Measurements from ENCODE around the gene PIP4K2A.
"Not testable (repeated sequence)": the region's sequence is repeated elsewhere in the genome, so short reads cannot be mapped to it uniquely, and the experiment has no call there.

The PIP4K2A gene

DNA sequence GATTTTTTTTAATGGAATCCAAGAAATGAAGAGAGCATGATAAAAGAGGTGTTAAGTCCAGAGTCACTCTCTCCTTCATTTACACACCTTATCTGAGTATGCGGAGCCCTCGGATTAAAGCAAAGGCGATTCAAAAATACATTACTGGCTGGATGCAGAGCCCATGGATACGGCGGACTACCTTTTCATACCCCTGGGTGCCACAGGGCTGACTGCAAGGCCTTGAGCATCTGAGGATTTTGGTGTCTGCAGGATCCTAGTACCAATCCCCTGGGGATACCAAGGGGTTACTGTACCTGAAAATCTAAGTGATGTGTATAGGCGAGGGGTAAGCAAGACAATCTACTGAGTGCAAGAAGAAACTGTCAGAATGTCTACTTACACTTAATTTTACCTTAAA is 20.5 kb downstream of the PIP4K2A start:
- no peak for DNase-seq (ENCODE audit: low read depth in 2 of 2)

GRCh38 chr10:22693371-22693784 is 21.0 kb downstream of the PIP4K2A start:
- DNase-seq (ENCODE audit: low read depth in 2 of 2), result no peak

- DNase-seq (ENCODE audit: low read depth in 2 of 2), result not testable (repeated sequence)
These were observed 22.3 kb downstream of the PIP4K2A start for GRCh38 chr10:22692119-22692518.

GRCh38 chr10:22690614-22691431 is 23.6 kb downstream of the PIP4K2A start:
- no peak for DNase-seq (ENCODE audit: low read depth in 2 of 2)

DNA sequence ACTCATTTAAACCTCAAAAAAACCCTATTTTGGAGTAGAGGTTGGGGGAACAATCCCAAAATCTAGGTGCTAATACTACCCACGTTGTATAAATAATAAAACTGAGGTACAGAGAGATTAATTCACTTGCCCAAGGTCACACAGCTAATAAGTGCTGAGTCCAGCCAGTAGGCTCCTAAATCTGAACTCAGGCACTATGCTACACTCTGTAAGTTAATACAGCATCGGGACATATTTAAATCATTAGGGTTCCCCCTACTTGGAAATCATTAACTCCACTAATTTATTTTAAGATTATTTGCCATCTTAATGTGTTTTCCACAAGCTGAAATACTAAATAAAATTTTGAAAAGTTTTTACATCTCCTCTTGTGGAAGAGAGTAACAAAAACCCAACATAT is 24.2 kb downstream of the PIP4K2A start:
- no peak for DNase-seq (ENCODE audit: low read depth in 2 of 2)

DNA sequence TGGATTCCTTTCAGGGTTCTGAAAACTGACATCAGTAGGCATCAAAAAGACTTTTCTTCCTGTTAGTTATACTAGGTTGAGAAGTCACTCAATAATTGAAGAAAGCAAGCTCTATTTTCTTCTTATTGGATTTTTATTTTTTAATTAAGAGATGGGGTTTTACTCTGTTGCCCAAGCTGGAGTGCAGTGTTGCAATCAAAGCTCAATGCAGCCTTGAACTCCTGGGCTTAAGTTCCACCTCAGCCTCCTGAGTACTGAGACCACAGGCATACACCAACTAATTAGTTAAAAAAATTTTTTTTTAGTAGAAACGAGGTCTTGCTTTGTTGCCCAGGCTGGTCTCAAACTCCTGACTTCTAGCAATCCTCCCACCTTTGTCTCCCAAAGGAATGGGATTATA is 28.0 kb downstream of the PIP4K2A start:
- no peak for DNase-seq (ENCODE audit: low read depth in 2 of 2)

DNA sequence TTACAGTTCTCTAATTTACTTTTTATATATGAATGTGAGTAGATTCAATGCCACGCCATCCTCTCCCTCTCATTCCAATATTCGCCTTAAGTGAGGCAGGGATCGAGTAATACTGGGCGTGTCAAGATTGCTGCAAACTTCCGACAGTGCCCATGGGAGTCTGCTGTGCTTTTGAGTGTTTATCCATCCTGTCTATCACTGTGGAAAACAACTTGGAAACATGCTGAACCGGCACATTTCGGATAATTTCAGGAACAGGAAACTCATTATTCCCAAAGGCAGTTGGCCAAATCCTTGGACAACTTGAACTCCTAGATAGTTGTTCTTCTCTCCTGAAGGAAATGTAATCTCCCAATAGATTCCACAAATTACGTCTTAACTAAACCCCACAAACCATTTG is 28.5 kb downstream of the PIP4K2A start:
- no peak for DNase-seq (ENCODE audit: low read depth in 2 of 2)

DNA sequence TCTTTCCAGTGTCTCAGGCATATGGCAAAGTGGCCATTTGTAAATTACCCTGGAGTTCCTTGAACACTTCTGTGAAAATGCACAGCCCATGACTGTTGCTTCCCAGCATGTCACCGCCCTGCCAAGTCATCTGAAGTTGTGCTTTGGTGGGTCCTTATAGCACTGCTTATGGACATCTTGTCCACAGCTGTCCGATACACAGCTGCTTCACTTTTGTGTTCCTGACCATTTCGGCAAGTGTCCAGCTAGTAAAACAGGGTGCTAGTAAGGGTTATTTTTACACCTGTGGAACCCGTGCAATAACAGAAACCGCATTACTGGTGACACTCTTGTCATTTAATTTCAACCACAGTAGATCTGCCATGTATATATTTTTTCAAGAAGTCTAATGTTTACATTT is 29.7 kb downstream of the PIP4K2A start:
- DNase-seq (ENCODE audit: low read depth in 2 of 2), result no peak

GRCh38 chr10:22683140-22683389 is 31.3 kb downstream of the PIP4K2A start:
- no peak for DNase-seq (ENCODE audit: low read depth in 2 of 2)

DNA sequence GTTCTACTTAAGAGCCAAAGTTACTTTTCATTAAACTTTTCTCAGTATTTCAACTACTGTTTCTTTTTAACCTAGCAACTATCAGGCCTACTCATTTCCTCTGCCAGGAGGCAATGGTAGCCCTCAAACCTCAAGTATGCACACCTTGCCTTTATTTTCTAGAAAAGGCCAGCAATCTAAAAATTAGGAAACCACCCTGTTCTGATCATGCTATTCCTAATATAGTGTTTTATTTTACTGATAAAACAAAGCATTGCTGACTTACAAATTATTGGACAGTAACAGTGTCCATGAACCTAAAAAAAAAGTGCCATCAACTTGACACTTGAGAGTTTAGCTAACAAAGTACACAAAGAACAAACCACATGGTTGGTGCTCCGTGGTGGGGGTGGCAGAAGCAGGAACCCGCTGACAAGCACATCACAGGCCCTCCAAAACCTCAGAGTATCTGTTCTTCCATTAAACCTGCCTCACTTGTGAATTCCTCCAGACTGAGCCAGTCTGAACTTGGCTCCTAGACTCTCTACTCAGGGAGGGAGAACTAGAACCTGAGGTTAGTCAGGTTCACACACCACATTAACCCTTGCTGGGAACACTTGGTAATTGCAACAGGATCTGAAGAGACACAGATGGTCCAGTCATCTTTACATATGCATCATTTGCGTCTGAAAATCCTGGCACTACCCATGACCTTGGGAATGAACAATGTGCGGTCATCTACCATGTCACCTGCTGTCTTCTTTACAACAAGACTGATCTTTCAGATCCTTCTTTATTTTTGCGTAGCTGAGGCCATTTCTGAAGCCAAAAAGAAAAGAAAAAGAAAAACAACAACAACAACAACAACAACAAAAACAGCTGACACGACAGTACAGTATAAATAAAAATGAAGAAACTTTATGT is 31.9 kb downstream of the PIP4K2A start:
- DNase-seq (ENCODE audit: low read depth in 2 of 2), result no peak

- peak in 1 of 2 experiments; percentile 41 for DNase-seq (ENCODE audit: low read depth in 2 of 2)
These were observed 32.6 kb downstream of the PIP4K2A start for GRCh38 chr10:22681783-22682183.

- DNase-seq (ENCODE audit: low read depth in 2 of 2), result no peak
These were observed 33.1 kb downstream of the PIP4K2A start for GRCh38 chr10:22681301-22681700.

GRCh38 chr10:22679608-22680007 is 34.8 kb downstream of the PIP4K2A start:
- no peak for DNase-seq (ENCODE audit: low read depth in 2 of 2)

DNA sequence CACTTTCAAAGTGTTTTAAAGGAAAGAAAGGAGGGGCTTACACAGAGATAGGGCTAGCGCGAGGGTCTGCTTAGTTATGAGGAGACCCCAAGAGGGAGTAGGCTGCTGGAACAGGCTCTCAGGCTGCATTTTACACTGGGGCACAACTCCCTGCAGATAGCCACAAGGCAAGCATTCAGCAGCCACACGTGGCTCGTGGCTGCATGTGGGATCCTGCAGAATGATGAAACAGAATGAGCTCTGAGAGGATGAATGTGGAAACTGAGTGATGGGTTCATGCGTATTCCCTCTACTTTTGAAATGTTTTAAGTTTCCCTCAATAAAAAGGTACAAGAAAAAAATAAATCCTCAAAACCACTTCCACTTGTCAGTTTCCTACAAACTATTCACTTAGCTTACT is 37.0 kb downstream of the PIP4K2A start:
- DNase-seq (ENCODE audit: low read depth in 2 of 2), result no peak

GRCh38 chr10:22676435-22676834 is 37.9 kb downstream of the PIP4K2A start:
- DNase-seq (ENCODE audit: low read depth in 2 of 2), result no peak

- no peak for DNase-seq (ENCODE audit: low read depth in 2 of 2)
These were observed 39.8 kb downstream of the PIP4K2A start for GRCh38 chr10:22674573-22674930.

GRCh38 chr10:22673785-22674572 is 40.4 kb downstream of the PIP4K2A start:
- no peak for DNase-seq (ENCODE audit: low read depth in 2 of 2)

DNA sequence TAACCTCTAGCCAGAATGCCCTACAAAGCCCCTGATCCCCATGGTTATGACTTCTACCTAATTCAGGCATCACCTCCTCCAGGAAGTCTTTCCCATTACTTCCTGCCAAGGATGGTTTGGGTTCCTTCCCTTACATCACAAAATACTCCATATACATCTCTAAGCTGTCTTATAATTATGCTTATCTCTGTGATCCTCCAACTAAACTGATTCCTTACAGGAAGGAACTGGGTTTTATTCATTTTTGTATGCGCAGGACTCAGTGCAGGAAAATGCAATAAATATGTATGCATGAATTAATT is 41.3 kb downstream of the PIP4K2A start:
- no peak for DNase-seq (ENCODE audit: low read depth in 2 of 2)

DNA sequence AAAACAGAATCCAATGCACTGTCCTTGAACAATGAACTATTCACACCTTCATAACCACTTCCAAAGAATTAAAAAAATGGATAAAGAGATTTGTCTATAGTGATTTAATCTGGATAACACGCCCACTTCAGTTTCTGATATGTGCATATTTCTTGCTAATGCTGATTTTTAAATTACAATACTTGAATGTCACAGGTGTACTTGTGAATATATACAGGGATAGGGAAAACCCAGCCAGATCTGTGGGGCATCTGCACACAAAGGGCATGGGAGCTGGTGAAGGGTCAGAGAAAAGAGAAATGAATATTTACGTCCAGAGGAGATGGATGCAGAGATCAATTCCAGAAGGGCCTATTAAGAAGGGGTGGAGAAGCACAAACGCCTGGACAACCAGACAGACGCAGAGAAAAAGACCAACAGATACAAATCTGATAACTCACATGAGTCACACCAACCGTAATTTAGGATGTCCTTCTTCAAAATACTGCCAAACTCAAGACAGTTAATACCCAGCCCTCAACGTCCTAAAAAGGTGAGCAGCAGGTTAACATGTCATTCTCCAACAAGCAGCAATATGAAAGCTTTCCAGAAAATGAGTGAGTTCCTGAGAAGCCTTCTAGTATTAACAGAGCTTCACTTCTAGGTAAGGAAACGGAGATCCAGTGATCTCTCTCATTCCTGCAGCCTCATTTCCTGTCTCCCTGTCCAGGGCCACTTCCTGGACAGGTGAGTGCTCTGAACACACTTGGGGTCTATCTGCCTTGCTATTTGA is 41.9 kb downstream of the PIP4K2A start:
- no peak for DNase-seq (ENCODE audit: low read depth in 2 of 2)

- no peak for DNase-seq (ENCODE audit: low read depth in 2 of 2)
These were observed 43.6 kb downstream of the PIP4K2A start for GRCh38 chr10:22670788-22671187.

DNA sequence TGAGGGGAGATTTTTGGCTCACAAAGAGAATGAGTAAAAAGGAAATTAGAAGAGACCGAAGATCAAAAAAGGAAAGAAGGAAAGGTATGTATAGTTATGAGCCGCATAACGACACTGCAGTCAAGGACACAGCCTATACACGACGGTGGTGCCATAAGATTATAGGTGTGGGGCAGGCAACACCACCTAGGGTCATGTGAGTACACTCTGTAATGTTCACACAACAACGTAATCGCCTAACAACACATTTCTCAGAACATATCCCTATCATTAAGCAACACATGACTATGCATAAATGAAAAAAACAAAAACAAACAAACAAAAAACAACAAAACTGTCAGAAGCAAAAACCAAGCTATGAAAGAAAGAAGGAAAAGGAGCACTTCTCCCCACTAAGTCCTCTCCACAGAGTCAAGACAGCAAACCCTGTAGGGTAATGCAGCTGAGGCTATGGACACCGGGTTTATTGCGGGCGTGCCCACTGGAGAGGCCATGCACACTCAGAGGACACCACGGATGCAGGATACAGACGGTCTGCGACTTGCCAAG is 45.1 kb downstream of the PIP4K2A start:
- DNase-seq (ENCODE audit: low read depth in 2 of 2), result no peak

DNA sequence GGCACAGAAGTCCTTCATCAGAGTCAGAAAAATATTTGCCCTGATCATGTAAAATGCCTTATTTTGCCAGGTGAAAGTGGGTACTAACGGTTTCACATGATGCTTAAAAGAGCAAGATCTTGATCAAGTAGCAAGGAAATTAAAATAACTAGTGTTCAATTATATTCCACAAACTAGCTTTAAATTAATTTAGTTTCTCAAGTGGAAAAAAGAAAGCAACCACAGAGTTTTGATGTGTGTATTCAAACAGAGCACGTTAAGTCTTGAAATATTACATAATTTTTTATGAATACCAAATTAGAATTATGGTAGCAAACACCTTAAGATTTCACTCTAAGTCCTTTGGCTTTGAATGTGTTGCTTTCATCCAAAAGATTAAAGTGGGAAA is 47.3 kb downstream of the PIP4K2A start:
- DNase-seq (ENCODE audit: low read depth in 2 of 2), result no peak

Measured in fibroblast of skin of left quadriceps (primary cell).